ENCODE results near the gene GPR171.

The GPR171 gene

DNA sequence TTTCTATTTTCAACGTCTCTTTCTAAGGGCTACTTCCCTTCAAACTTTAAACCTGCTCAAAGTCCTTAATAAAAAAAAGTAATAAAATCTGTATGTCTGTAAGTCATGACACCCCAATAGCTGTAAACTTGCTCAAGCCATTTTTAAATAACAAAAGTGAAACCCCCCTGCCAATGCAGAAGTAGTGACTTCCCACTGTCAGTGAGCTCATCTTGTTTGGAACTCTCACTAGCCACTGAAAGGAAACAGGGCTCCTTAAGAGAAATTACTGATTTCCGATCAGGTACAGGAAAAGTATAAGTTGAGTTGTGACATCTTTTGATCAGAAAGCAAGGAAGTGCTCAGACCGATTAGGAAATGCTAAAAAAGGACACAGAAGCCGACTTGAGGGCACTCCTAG is 27.6 kb upstream of the GPR171 start:
- TF ChIP-seq, protein P1, sequence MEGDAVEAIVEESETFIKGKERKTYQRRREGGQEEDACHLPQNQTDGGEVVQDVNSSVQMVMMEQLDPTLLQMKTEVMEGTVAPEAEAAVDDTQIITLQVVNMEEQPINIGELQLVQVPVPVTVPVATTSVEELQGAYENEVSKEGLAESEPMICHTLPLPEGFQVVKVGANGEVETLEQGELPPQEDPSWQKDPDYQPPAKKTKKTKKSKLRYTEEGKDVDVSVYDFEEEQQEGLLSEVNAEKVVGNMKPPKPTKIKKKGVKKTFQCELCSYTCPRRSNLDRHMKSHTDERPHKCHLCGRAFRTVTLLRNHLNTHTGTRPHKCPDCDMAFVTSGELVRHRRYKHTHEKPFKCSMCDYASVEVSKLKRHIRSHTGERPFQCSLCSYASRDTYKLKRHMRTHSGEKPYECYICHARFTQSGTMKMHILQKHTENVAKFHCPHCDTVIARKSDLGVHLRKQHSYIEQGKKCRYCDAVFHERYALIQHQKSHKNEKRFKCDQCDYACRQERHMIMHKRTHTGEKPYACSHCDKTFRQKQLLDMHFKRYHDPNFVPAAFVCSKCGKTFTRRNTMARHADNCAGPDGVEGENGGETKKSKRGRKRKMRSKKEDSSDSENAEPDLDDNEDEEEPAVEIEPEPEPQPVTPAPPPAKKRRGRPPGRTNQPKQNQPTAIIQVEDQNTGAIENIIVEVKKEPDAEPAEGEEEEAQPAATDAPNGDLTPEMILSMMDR (IDR thresholded peaks at IDR 0.05; ENCODE audit: borderline replicate concordance, control extremely low read depth, extremely low read depth, insufficient read depth, missing control alignments) = no peak
- in situ Hi-C loops (cut with MboI; ENCODE audit: low sequenced_read_pairs, unreplicated experiment) = no loop called here
- DNase-seq (ENCODE audit: low spot score) = peak; percentile 50

- DNase-seq (ENCODE audit: low spot score) = no peak
- TF ChIP-seq, protein P1 (IDR thresholded peaks at IDR 0.05; ENCODE audit: borderline replicate concordance, control extremely low read depth, extremely low read depth, insufficient read depth, missing control alignments) = no peak
- in situ Hi-C loops (cut with MboI; ENCODE audit: low sequenced_read_pairs, unreplicated experiment) = loop anchor here (5.0 to 10.0 kb wide), 2 partner anchors 54 to 64 kb away; no protein-coding TSS in a partner anchor
Measured at GRCh38 chr3:151228666-151229040, 25.6 kb upstream of the GPR171 start.

- in situ Hi-C loops (cut with MboI; ENCODE audit: low sequenced_read_pairs, unreplicated experiment) = loop anchor here (5.0 to 10.0 kb wide), 2 partner anchors 54 to 63 kb away; no protein-coding TSS in a partner anchor
- TF ChIP-seq, protein P1 (IDR thresholded peaks at IDR 0.05; ENCODE audit: borderline replicate concordance, control extremely low read depth, extremely low read depth, insufficient read depth, missing control alignments) = peak; percentile 77
- DNase-seq (ENCODE audit: low spot score) = peak; percentile 71
Measured at GRCh38 chr3:151227807-151228665, 25.0 kb upstream of the GPR171 start.

DNA sequence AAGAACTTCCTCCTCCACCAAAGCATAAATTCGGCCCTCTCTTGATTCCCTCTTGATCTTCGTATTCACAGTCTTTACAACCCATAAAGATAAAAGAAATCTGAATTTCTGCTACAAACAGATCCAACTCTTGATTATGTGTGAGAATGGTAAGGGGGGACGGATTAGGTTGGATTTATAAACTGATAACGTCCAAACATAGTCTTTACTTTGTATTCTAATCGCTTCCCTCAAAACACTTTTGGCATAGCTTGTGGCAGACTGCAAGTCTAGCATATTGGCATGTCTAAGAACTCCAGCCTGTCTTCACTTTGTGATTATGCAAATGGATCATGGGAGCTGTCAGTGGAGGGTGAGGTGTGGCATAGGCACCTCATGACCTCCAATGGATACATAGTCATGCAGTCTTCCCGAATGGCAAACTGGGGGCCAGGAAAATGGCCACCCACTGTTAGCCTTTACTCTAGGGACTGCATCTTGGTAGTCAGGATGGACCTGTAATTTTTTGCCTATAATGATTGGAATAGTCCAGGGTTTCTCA is 24.3 kb upstream of the GPR171 start:
- TF ChIP-seq, protein P1 (IDR thresholded peaks at IDR 0.05; ENCODE audit: borderline replicate concordance, control extremely low read depth, extremely low read depth, insufficient read depth, missing control alignments) = no peak
- DNase-seq (ENCODE audit: low spot score) = no peak
- in situ Hi-C loops (cut with MboI; ENCODE audit: low sequenced_read_pairs, unreplicated experiment) = loop anchor here (5.0 to 10.0 kb wide), 2 partner anchors 55 to 63 kb away; no protein-coding TSS in a partner anchor

- no peak for DNase-seq (ENCODE audit: low spot score)
- in situ Hi-C loops (cut with MboI; ENCODE audit: low sequenced_read_pairs, unreplicated experiment) = loop anchor here (5.0 to 10.0 kb wide), 2 partner anchors 55 to 62 kb away; no protein-coding TSS in a partner anchor
- TF ChIP-seq, protein P1 (IDR thresholded peaks at IDR 0.05; ENCODE audit: borderline replicate concordance, control extremely low read depth, extremely low read depth, insufficient read depth, missing control alignments) = no peak
Measured at GRCh38 chr3:151226825-151227224, 23.8 kb upstream of the GPR171 start.

DNA sequence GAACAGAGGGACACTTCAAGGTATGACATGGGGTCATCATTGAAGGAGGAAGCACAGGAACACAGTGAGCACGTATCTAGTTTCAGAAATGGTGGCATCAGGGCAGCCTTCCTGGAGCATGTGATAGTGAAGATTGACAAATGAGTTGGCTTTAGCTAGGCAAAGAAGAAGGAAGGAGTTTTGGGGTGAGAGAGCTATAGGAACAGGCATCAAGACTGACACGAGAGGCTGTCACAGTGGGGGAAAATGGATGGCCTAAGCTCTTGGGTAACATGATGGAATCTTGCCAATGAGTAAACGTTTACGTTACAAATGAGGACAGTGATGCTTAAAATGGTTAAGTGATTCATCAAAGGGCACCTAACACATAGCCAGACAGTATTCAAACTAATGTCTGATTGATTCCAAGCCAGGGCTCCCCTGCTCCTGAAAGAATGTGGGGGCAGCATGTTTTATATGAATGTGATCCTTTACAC is 23.1 kb upstream of the GPR171 start:
- in situ Hi-C loops (cut with MboI; ENCODE audit: low sequenced_read_pairs, unreplicated experiment) = loop anchor here (5.0 to 10.0 kb wide), 2 partner anchors 56 to 61 kb away; no protein-coding TSS in a partner anchor
- TF ChIP-seq, protein P1 (IDR thresholded peaks at IDR 0.05; ENCODE audit: borderline replicate concordance, control extremely low read depth, extremely low read depth, insufficient read depth, missing control alignments) = no peak
- DNase-seq (ENCODE audit: low spot score) = no peak
